ENCODE results near the gene LRRK1.

GRCh38 chr15:100929641-100930042 lies 10.5 kb downstream of the LRRK1 start:
- TF ChIP-seq POLR2AphosphoS5 (IDR thresholded peaks at IDR 0.05) (no peak), EP300 (IDR thresholded peaks at IDR 0.05) (no peak), POLR2A (IDR thresholded peaks at IDR 0.05) (no peak)
- TF ChIP-seq, protein P1, sequence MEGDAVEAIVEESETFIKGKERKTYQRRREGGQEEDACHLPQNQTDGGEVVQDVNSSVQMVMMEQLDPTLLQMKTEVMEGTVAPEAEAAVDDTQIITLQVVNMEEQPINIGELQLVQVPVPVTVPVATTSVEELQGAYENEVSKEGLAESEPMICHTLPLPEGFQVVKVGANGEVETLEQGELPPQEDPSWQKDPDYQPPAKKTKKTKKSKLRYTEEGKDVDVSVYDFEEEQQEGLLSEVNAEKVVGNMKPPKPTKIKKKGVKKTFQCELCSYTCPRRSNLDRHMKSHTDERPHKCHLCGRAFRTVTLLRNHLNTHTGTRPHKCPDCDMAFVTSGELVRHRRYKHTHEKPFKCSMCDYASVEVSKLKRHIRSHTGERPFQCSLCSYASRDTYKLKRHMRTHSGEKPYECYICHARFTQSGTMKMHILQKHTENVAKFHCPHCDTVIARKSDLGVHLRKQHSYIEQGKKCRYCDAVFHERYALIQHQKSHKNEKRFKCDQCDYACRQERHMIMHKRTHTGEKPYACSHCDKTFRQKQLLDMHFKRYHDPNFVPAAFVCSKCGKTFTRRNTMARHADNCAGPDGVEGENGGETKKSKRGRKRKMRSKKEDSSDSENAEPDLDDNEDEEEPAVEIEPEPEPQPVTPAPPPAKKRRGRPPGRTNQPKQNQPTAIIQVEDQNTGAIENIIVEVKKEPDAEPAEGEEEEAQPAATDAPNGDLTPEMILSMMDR (IDR thresholded peaks at IDR 0.05) = no peak

Measured in gastroesophageal sphincter (tissue), 3 donors.